ENCODE measurements around the gene UBB. TPM values are rescaled to one million over a fixed set of nuclear protein-coding genes. Genes with fewer than 3 reads are reported as not detected.

Gene UBB
- total and polyA plus RNA-seq, 9 of the 15 experiments (the other 6 are each of a cell fraction or from before 2014, with no cell fraction given), result 1,069 to 4,143 (median 1,696) TPM

DNA sequence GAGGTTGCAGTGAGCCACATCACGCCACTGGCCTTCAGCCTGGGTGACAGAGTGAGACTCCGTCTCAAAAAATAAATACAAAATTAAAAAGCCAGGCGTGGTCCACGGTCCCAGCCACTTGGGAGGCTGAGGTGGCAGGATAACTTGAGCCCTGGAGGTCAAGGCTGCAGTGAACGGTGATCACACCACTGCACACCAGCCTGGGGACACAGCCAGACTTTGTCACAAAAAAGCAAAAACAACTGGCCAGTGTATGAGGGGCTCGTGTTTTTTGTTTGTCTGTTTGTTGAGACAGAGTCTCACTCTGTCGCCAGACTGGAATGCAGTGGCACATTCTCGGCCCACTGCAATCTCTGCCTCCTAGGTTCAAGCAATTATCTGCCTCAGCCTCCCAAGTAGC, 1.2 kb upstream of the UBB start:
- intact Hi-C loops (cut with micrococcal nuclease), result loop anchor here (2.0 kb wide), 2 partner anchors 59 to 93 kb away; no protein-coding TSS in a partner anchor
- H3K4me1 ChIP-seq (replicated peaks in 1 of 2; ENCODE audit: control insufficient read depth in 2 of 2, insufficient read depth in 2 of 2, low read length in 2 of 2), result peaks cover 17 to 23% of the 10 kb centered on the region in 2 experiments; a peak in 4 of 5 replicates
- H2AFZ ChIP-seq (ENCODE audit: low read depth, low read length), result no peak overlapping the region
- no peak for ATAC-seq
- H3K27me3 ChIP-seq (ENCODE audit: control insufficient read depth in 2 of 2, insufficient read depth in 2 of 2, low read length in 2 of 2), result no peaks in the 10 kb centered on the region
- H4K20me1 ChIP-seq (replicated peaks; ENCODE audit: control insufficient read depth, insufficient read depth, low read length), result peaks cover 11% of the 10 kb centered on the region; the same call in 1 of the 2 replicates
- peaks cover 38% of the 10 kb centered on the region for H3K79me2 ChIP-seq (ENCODE audit: control insufficient read depth, insufficient read depth, low read length)
- BruUV-seq (replicated peaks), result no TSS peak
- no peak overlapping the region for H3K4me3 ChIP-seq
- ChIA-PET POLR2A (interaction anchor here (1.7 kb wide), 1 partner anchor 16 kb away, joined by 12 read pairs; no protein-coding TSS in a partner anchor), CTCF (ENCODE audit: low intra/inter-chr PET ratio) (no interaction called here)
- no peak for FAIRE-seq
- 81% methylated on average over 7 of the region's 8 CpGs for WGBS (ENCODE audit: insufficient coverage, low coverage, missing lambda C conversion rate)
- H3K9me3 ChIP-seq (replicated peaks; ENCODE audit: control insufficient read depth, insufficient read depth, low read depth, low read length), result no peaks in the 10 kb centered on the region
- no peaks in the 10 kb centered on the region for H3K9me1 ChIP-seq (ENCODE audit: control insufficient read depth, insufficient read depth, low read length)
- in situ Hi-C loops (cut with MboI), result no loop called here
- peaks cover 29% of the 10 kb centered on the region; the same call in 2 of the 3 replicates for H3K36me3 ChIP-seq (ENCODE audit: control insufficient read depth, insufficient read depth, low read length)
- TF ChIP-seq MGA (IDR thresholded peaks at IDR 0.05), result no peak
- H3K4me2 ChIP-seq (ENCODE audit: insufficient read depth, low read length), result no peak overlapping the region
- H3K27ac ChIP-seq (ENCODE audit: extremely low read depth, low read depth, low read length), result no peak overlapping the region
- H3K9ac ChIP-seq (ENCODE audit: insufficient read depth in 1 of 2, low read depth in 2 of 2, low read length in 2 of 2), result no peak overlapping the region
- DNase-seq (ENCODE audit: extremely low read depth in 1 of 4, low spot score in 3 of 4), result no peak

Measured in K562 (cell line).